HG03442 (cell line): Measurements from ENCODE around the gene COMTD1.
A peak's percentile ranks its signal among the peaks of the same experiment; 100 is the strongest.
"Not testable (repeated sequence)": the region's sequence is repeated elsewhere in the genome, so short reads cannot be mapped to it uniquely, and the experiment has no call there.

Source experiments
- ATAC-seq: cut with Tn5 transposase; IDR thresholded peaks from one replicate; pipeline ENCODE4 v1.9.1; 2021; ENCODE audit warnings: mild to moderate bottlenecking, moderate library complexity; ENCODE audit not compliant: unreplicated experiment

The COMTD1 gene

GRCh38 chr10:75197066-75197465 is 38.7 kb downstream of the COMTD1 start:
- no peak for ATAC-seq

- no peak for ATAC-seq
Observed at GRCh38 chr10:75195035-75195763, 40.6 kb downstream of the COMTD1 start.

GRCh38 chr10:75194625-75195024 is 41.1 kb downstream of the COMTD1 start:
- ATAC-seq = not testable (repeated sequence)

- no peak for ATAC-seq
Observed at GRCh38 chr10:75191821-75192568, 43.8 kb downstream of the COMTD1 start.

GRCh38 chr10:75189266-75190096 is 46.3 kb downstream of the COMTD1 start:
- no peak for ATAC-seq

- not testable (repeated sequence) for ATAC-seq
Observed at GRCh38 chr10:75188522-75188921, 47.2 kb downstream of the COMTD1 start.

GRCh38 chr10:75187961-75188426 is 47.8 kb downstream of the COMTD1 start:
- ATAC-seq = peak; percentile 55

GRCh38 chr10:75186310-75186709 is 49.4 kb downstream of the COMTD1 start:
- no peak for ATAC-seq
